Effector memory CD4-positive, alpha-beta T cell (primary cell): Measurements from ENCODE around the gene CLDN15.
A peak's percentile ranks its signal among the peaks of the same experiment; 100 is the strongest.

Experiments
- DNase-seq, 3 donors: peaks; one replicate each; pipeline ENCODE4 v3.0.0-alpha.2; 2020
- H3K27ac ChIP-seq: 2 replicates; pipeline ENCODE4 v1.7.0; 2013; ENCODE audit warnings: mild to moderate bottlenecking, low read length, moderate library complexity; ENCODE audit not compliant: insufficient read depth, poor library complexity, severe bottlenecking
- H3K27me3 ChIP-seq: replicated peaks from 2 replicates; pipeline ENCODE4 v1.7.0; 2013; ENCODE audit warnings: mild to moderate bottlenecking, low read length; ENCODE audit not compliant: insufficient read depth, control insufficient read depth, poor library complexity, severe bottlenecking
- H3K36me3 ChIP-seq: 2 replicates; pipeline ENCODE4 v1.7.0; 2013; ENCODE audit warnings: mild to moderate bottlenecking, low read length, moderate library complexity; ENCODE audit not compliant: control insufficient read depth, insufficient read depth
- H3K4me1 ChIP-seq: 2 replicates; pipeline ENCODE4 v1.7.0; 2013; ENCODE audit warnings: low read length, mild to moderate bottlenecking; ENCODE audit not compliant: control insufficient read depth, insufficient read depth, poor library complexity, severe bottlenecking
- H3K4me3 ChIP-seq: 2 replicates; pipeline ENCODE4 v1.7.0; 2013; ENCODE audit warnings: low read length, low read depth, mild to moderate bottlenecking; ENCODE audit not compliant: insufficient read depth, poor library complexity, severe bottlenecking
- H3K9me3 ChIP-seq: 2 replicates; pipeline ENCODE4 v1.7.0; 2013; ENCODE audit warnings: mild to moderate bottlenecking, low read length, moderate library complexity; ENCODE audit not compliant: control insufficient read depth

The CLDN15 gene

GRCh38 chr7:101222275-101222830 lies 15.2 kb downstream of the CLDN15 start:
- no peak overlapping the region for H3K27ac ChIP-seq
- no peak overlapping the region for H3K4me3 ChIP-seq
- no peak for DNase-seq
- H3K9me3 ChIP-seq: no peaks in the 10 kb centered on the region
- peaks cover 35% of the 10 kb centered on the region for H3K36me3 ChIP-seq
- H3K4me1 ChIP-seq: peaks cover 14% of the 10 kb centered on the region
- no peaks in the 10 kb centered on the region for H3K27me3 ChIP-seq

DNA sequence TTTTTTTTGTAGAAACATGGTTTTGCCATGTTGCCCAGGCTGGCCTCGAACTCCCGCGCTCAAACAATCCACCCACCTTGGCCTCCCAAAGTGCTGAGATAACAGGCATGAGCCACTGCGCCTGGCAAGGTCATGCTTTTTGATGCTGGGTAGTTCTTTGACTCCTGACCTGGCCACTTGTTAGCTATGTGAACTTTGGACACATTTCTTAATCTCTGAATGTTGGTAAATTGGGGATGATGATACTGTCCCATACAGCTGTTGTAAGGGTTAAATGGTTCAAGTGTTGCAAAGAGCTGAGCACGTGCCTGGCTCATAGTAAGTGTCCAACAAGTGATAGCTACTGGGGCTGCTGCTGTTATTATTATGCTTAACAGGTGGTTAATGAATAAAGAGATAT lies 17.3 kb downstream of the CLDN15 start:
- H3K27me3 ChIP-seq: no peaks in the 10 kb centered on the region
- no peak for DNase-seq
- peaks cover 33% of the 10 kb centered on the region for H3K36me3 ChIP-seq
- H3K4me3 ChIP-seq: no peak overlapping the region
- no peaks in the 10 kb centered on the region for H3K9me3 ChIP-seq
- peaks cover 23% of the 10 kb centered on the region for H3K4me1 ChIP-seq
- H3K27ac ChIP-seq: no peak overlapping the region

DNA sequence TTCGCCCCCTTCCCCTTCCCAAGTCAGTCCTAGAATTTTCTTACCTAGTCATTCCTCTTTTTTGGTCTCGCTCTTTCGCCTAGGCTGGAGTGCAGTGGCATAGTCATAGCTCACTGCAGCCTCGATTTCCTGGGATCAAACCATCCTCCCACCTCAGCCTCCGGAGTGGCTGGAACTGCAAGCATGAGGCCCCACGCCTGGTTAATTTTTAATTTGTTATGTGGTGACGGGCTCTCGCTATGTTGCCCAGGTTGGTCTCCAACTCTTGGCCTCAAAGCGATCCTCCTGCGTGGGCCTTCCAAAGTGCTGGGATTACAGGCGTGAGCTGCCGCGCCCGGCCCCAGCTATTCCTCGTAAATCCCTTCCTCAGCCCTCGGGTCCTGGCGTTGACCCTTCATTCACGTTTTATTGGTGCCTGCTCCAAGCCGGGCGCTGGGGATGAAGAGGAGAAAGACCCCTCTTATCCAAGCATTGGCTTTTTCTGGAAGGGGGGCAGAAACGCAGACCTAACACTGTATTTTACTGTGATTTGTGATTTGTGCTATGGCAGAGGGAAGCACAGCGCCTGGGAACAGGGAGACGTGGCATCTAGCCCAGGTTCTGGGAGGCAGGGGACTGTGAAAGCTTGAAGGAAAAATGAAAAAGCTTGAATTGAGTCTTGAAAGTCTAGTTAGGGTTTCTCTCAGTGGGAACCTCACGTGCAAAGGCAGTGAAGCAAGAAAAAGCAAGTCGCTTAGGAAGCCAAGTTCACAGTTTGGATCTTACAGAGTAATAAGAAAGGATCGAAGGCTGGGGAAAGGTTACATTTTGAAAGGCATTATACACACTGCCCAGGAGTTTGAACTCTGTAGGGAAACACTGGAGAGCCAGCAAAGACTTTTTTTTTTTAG lies 19.1 kb downstream of the CLDN15 start:
- DNase-seq: no peak
- Histone ChIP-seq H3K36me3 (peaks cover 16% of the 10 kb centered on the region), H3K4me1 (peaks cover 23% of the 10 kb centered on the region), H3K4me3 (peak overlapping the region; percentile 80), H3K27me3 (no peaks in the 10 kb centered on the region), H3K9me3 (no peaks in the 10 kb centered on the region), H3K27ac (peak overlapping the region; percentile 73)

DNA sequence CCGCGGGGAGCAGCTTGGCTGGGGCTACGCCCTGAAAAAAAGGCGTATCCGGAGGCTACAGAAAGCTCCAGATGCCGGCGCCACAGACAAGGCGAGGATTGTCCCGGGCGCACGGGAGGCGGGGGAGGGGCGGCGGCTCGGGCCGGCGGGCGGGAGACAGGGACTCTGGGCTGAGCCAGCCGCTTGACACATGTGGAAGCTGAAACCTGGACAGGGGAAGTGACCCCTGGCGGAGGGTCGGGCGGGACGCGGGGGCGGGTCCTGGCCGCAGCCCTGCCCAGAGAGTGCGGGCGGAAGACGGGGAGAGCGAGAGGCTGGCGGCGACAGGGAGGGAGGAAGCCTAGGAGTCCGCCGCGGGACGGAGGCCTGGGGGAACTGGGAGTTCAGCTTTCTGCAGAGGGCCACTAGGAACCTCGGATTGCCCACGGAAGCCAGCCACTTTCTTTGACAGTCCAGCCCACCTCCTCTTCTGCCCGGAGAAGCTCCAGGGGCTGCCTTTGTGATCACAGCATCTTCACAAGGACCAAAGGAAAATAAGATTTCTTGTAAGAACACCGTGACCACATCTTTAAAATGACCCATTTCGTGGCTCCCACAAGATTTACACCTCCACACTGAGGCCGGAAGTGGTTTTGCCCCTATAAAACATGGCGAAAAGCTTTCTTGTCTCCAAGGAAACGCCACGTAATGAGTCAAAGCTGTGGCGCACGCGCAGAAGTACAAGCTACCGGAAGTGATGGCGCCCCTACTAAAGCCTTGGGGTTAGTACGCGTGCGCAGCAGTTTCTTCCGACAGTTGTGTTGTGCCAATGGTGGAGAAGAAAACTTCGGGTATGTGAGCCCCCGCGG lies 20.0 kb downstream of the CLDN15 start, which contains the start of the genes PLOD3 and ZNHIT1:
Gene PLOD3 (minus strand): TSS at position 194 of the 848 bp plus-strand sequence. CDS start 307 bp downstream, outside the sequence.
Gene ZNHIT1 (plus strand): TSS at position 778 of the 848 bp plus-strand sequence. CDS start 31 bp downstream, at position 809.
- peak; percentile 89 to 96 (median 95) for DNase-seq
- Histone ChIP-seq H3K4me3 (peak within 1 kb of the TSS; percentile 80), H3K27ac (peak within 1 kb of the TSS; percentile 73), H3K27me3 (no peaks in the 10 kb centered on the region), H3K4me1 (peaks cover 23% of the 10 kb centered on the region), H3K36me3 (peaks cover 11% of the 10 kb centered on the region), H3K9me3 (no peaks in the 10 kb centered on the region)

- H3K4me3 ChIP-seq: peak overlapping the region; percentile 80
- no peak for DNase-seq
- H3K27ac ChIP-seq: peak overlapping the region; percentile 73
- H3K4me1 ChIP-seq: peaks cover 23% of the 10 kb centered on the region
- no peaks in the 10 kb centered on the region for H3K27me3 ChIP-seq
- H3K36me3 ChIP-seq: peaks cover 12% of the 10 kb centered on the region
- H3K9me3 ChIP-seq: no peaks in the 10 kb centered on the region
Measured at GRCh38 chr7:101216860-101217387, 20.7 kb downstream of the CLDN15 start.

GRCh38 chr7:101216001-101216859 lies 21.4 kb downstream of the CLDN15 start:
- Histone ChIP-seq H3K36me3 (peaks cover 11% of the 10 kb centered on the region), H3K27me3 (no peaks in the 10 kb centered on the region), H3K9me3 (no peaks in the 10 kb centered on the region), H3K27ac (no peak overlapping the region), H3K4me3 (peak overlapping the region; percentile 80), H3K4me1 (peaks cover 23% of the 10 kb centered on the region)
- no peak for DNase-seq

- no peaks in the 10 kb centered on the region for H3K27me3 ChIP-seq
- H3K4me1 ChIP-seq: peaks cover 8% of the 10 kb centered on the region
- DNase-seq: no peak
- H3K36me3 ChIP-seq: peaks cover 19% of the 10 kb centered on the region
- H3K27ac ChIP-seq: no peak overlapping the region
- H3K4me3 ChIP-seq: no peak overlapping the region
- H3K9me3 ChIP-seq: no peaks in the 10 kb centered on the region
Measured at GRCh38 chr7:101212014-101212413, 25.6 kb downstream of the CLDN15 start.

GRCh38 chr7:101211501-101211900 lies 26.1 kb downstream of the CLDN15 start:
- no peak overlapping the region for H3K4me3 ChIP-seq
- H3K36me3 ChIP-seq: peaks cover 21% of the 10 kb centered on the region
- no peaks in the 10 kb centered on the region for H3K27me3 ChIP-seq

DNA sequence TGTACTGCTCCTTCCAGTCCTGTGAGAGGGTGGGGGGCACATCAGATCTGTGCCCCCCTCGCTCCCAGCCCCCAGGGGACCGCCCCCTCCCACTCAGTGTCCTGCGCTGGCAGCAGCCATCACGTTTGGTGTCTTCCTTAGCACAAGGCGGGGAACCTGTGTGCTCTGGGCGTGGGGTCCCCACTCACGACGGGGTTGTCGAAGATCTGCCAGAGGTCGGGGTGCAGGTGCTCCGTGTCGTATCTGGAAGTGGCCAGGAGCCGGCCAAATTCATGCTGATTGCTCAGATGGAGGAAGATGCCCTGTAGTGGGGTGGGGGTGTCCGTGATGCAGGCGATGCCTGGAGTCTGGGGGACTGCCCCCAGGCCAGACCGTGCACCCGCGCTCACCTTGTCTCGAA lies 27.5 kb downstream of the CLDN15 start:
- Histone ChIP-seq H3K36me3 (peaks cover 25% of the 10 kb centered on the region), H3K27me3 (no peaks in the 10 kb centered on the region), H3K27ac (no peak overlapping the region), H3K4me3 (no peak overlapping the region), H3K9me3 (no peaks in the 10 kb centered on the region), H3K4me1 (no peaks in the 10 kb centered on the region)
- no peak for DNase-seq

More at GRCh38 chr7:101211501-101211900, 26.1 kb downstream of the CLDN15 start:
- Histone ChIP-seq H3K27ac (no peak overlapping the region), H3K4me1 (peaks cover 3% of the 10 kb centered on the region), H3K9me3 (no peaks in the 10 kb centered on the region)
- DNase-seq: no peak
